Spinal cord (tissue), 10 donors: ENCODE measurements around the gene PREX1. TPM values are rescaled to one million over a fixed set of nuclear protein-coding genes. Genes with fewer than 3 reads are reported as not detected.

Experiments
- DNase-seq, 6 donors: peaks; one replicate each; pipeline versions ENCODE4 v3.0.0 to v3.0.0-alpha.2; 2013 to 2015; ENCODE audit warnings: low spot score in 6 of 6, low read depth in 4 of 6
- H3K27ac ChIP-seq: one replicate; pipeline ENCODE4 v1.5.1; 2013; ENCODE audit warnings: low read depth, low read length, control low read depth
- H3K27me3 ChIP-seq: one replicate; pipeline ENCODE4 v1.6.1; 2013; ENCODE audit warnings: low read length; ENCODE audit not compliant: control insufficient read depth, insufficient read depth
- H3K36me3 ChIP-seq: one replicate; pipeline ENCODE4 v1.6.1; 2013; ENCODE audit warnings: low read length; ENCODE audit not compliant: control insufficient read depth, insufficient read depth
- H3K4me1 ChIP-seq: one replicate; pipeline ENCODE4 v1.6.1; 2013; ENCODE audit warnings: low read length; ENCODE audit not compliant: control insufficient read depth, insufficient read depth
- H3K4me3 ChIP-seq: one replicate; pipeline ENCODE4 v1.5.1; 2013; ENCODE audit warnings: low read depth, low read length, control low read depth
- H3K9me3 ChIP-seq: one replicate; pipeline ENCODE4 v1.6.1; 2013; ENCODE audit warnings: low read length; ENCODE audit not compliant: control insufficient read depth, insufficient read depth
- WGBS: methylation state at CpG from one replicate; pipeline ENCODE4 v1.1.5; 2013; ENCODE audit warnings: missing lambda C conversion rate; ENCODE audit not compliant: insufficient coverage; 5-methylcytosine and 5-hydroxymethylcytosine counted together
- polyA plus RNA-seq, 2 donors: library from polyadenylated mRNA; unstranded; fragments of 120-200 nt; gene quantifications; one replicate each; pipeline ENCODE4 v1.2.1, GENCODE V29; 2013; ENCODE audit not compliant: insufficient read length in 2 of 2
- total RNA-seq, 2 donors: library from RNA; depleted of rRNA in 1 of 2; stranded (reverse); fragments of 120-200 nt in 1 of 2; fragments of >200 nt in 1 of 2; gene quantifications; one replicate each; pipeline versions ENCODE4 v1.2.3 to v1.2.4, GENCODE V29; 2013 to 2014
- donor health status: healthy.

PREX1 gene
- total and polyA plus RNA-seq, 4 donors, result 46.7 to 99.1 (median 72.9) TPM

DNA sequence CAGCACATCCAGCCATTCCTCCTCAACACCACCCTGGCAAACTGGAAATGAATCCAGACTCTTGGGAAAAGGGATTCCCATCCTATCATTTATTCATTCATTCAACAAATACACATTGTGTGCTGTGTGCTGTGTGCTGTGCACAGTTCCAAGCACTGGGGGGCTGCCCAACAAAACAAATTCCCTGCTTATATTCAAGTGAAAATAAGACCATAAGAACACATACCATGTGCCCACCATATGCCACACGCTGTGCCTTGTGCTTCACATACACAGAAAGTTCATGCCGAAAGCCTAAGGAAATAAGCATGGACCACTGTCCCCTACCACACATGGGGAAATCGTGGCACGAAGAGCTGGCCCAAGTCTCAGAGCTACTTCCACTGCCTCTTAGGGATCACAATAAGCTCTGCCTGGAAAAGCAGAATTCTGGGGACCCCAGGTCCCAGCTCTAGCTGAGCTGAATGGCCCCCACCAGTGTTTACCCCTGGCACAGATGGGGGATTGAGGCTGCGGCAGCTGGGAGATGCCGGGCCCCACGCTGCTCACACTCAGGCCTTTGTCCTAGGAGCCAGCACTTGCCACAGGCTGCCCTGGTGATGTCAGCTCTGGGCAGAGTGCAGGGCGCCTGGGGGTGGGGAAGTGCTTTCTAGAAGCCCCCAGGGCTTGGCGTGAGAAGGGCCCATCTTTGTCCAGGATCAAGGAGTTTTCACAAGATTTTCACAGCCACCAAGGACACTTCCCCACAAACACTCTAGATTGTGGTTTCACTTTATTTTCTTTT, 99.6 kb downstream of the PREX1 start:
- Histone ChIP-seq H3K27ac (peak overlapping the region; percentile 91), H3K36me3 (peaks cover 23% of the 10 kb centered on the region), H3K4me1 (peaks cover 82% of the 10 kb centered on the region), H3K9me3 (no peaks in the 10 kb centered on the region), H3K27me3 (no peaks in the 10 kb centered on the region), H3K4me3 (no peak overlapping the region)
- 36% methylated on average over 7 of the region's 9 CpGs for WGBS
- peak; percentile 36 to 90 (median 62) for DNase-seq

DNA sequence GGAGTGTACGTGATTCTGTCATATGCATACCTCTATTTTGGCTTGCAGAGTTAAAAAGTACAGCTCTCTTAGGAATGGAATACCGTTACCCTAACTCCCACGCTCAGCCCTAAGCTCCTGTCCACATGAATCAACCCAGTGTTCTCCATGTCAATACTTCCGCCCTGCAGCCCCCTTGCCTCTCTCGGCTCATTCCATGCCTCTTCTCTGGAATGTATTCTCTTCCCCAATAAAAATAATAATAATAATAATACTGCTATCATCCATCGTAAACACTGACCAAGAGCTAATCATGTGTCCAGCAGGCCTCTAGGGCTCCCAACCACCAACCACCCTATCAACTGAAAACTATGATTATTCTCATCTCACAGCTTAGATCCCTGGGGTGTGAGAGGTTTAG, 100.6 kb downstream of the PREX1 start:
- H3K4me1 ChIP-seq, result peaks cover 89% of the 10 kb centered on the region
- 64% methylated on average over 3 of the region's 6 CpGs for WGBS

DNA sequence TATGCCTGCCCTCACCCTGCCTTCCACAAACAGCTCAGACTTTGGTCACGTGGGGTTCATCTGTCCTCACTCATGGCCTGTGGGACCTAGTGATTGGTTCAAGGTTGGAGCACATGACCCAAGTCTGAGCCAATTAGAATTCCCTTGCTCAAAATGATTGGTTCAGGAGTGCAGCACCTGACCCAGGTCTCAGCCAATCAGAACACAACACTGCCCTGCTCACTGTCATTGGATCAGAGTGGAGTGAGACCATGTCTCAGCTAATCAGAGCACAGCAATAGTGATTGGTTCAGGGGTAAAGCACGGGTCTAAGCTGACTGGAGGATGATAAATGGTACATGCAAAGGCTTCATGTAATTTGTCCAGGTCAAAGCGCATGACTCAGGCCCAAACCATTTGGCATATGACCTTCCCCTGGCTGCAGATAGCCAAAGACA, 102.2 kb downstream of the PREX1 start:
- DNase-seq, result peak in 1 of 6 donors; percentile 23
- H3K4me1 ChIP-seq, result peaks cover 89% of the 10 kb centered on the region
- H3K36me3 ChIP-seq, result peaks cover 26% of the 10 kb centered on the region
- 69% methylated on average over 2 of the region's 3 CpGs for WGBS
- no peak overlapping the region for H3K27ac ChIP-seq
- H3K27me3 ChIP-seq, result no peaks in the 10 kb centered on the region
- H3K9me3 ChIP-seq, result no peaks in the 10 kb centered on the region
- H3K4me3 ChIP-seq, result no peak overlapping the region

More for the DNA sequence above, 100.6 kb downstream of the PREX1 start:
- no peak for DNase-seq
- peaks cover 27% of the 10 kb centered on the region for H3K36me3 ChIP-seq
- H3K27ac ChIP-seq, result peak overlapping the region; percentile 91
- no peaks in the 10 kb centered on the region for H3K9me3 ChIP-seq
- no peaks in the 10 kb centered on the region for H3K27me3 ChIP-seq
- H3K4me3 ChIP-seq, result no peak overlapping the region

DNA sequence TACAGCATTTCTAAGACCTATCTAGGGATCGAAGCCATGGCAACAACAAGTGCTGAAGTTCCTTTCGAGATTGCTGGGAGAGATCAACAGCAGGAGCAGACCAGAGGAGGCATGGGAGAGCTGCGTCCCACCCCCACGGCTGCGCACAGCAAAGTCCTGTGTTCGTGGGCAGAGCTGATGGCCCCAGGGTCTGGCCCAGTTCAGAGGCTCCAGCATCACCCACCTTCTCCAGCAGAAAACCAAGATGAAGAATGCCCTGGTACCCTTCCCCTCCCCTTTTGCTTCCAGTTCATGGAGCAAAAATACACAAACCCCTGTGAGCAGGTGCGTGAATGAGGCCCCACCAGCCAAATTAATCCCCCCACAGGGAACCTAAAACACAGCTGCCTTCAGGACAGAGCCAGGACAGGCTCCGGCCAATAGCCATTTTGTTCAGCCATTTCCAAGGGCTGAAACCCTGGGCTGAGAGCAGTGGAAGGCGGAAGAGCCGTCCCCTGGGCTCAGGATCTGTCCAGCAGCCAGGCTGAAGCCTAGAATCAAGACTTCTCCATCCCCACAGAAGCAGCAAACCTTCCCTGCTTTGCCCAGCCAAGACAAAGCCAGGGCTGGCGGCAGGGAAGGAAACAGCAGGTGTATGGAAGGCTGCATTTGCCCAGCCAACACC, 102.8 kb downstream of the PREX1 start:
- H3K4me1 ChIP-seq, result peaks cover 84% of the 10 kb centered on the region
- H3K27ac ChIP-seq, result no peak overlapping the region
- 74% methylated on average over 10 of the region's 11 CpGs for whole genome bisulfite sequencing

DNA sequence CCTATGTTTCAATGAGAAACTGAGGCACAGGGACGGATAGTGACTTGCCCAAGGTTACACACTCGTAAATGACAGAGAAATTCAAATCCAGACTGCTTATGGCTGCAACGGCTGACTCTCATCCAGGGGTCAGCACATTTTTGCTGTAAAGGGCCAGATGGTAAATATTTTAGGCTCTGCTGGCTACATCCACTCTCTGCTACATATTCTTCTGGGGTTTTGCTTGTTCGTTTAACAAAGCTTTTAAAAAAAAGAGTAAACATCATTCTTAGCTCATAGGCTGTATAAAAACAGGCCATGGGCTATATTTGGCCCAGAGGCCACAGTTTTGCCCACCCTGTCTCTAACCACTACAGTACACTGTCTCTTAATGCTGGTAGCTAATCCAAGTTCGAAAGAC, 103.4 kb downstream of the PREX1 start:
- WGBS, result 91% methylated on average over 3 of the region's 5 CpGs
- Histone ChIP-seq H3K4me3 (no peak overlapping the region), H3K27ac (peak overlapping the region; percentile 72), H3K9me3 (no peaks in the 10 kb centered on the region), H3K36me3 (peaks cover 33% of the 10 kb centered on the region), H3K27me3 (no peaks in the 10 kb centered on the region), H3K4me1 (peaks cover 77% of the 10 kb centered on the region)
- DNase-seq, result no peak

More for the DNA sequence above, 102.8 kb downstream of the PREX1 start:
- Histone ChIP-seq H3K27me3 (no peaks in the 10 kb centered on the region), H3K36me3 (peaks cover 28% of the 10 kb centered on the region), H3K9me3 (no peaks in the 10 kb centered on the region), H3K4me3 (no peak overlapping the region)
- DNase-seq, result peak in 1 of 6 donors; percentile 34

DNA sequence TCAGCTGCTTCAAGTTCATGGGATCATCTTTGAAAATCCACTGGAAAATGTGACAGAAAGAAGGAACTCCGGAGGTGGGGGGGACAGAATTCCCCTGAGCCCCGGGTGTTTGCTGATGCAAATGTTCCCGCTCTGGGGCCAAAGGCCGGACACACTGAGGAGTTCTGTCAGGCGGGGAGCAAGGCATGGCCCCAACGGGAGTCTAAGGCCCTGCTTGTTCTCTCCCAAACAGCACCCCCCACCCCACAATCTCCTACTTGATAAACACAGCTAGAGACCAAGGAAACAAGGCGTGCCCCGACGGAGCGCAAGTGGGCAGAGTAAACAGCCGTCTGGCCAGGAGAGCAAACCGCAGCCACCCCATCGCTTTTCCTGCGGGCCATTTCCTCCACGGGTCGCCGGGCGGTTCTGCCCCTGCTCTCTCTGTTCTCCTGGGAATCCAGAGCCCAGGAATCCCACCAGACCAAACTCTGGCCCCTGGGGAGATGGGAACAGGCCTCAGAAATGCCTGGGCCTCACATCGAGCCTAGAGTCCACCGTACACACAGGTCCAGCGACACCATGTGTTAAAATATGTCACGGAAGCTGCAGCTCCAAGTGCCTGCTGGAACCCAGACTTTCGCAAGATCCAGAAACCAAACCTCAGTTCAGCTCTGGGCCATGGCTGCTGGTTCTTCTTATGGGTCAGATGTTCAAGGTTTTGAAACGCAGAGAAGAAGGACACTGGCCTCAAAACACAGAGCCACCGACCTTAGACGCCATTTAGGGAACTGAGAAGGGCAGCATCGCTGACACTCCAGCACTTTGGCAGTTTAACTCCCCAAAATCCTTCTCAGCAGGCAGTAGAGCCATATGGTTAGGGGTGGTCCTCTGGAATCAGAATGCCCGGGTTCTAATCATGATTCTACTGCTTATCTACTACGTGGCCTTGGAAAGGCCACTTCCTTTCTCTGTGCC, 104.2 kb downstream of the PREX1 start:
- peaks cover 69% of the 10 kb centered on the region for H3K4me1 ChIP-seq
- peak overlapping the region; percentile 72 for H3K27ac ChIP-seq
- 45% methylated on average over 23 of the region's 29 CpGs for WGBS
- H3K27me3 ChIP-seq, result no peaks in the 10 kb centered on the region
- DNase-seq, result peak in 1 of 6 donors; percentile 45
- H3K9me3 ChIP-seq, result no peaks in the 10 kb centered on the region
- no peak overlapping the region for H3K4me3 ChIP-seq
- peaks cover 35% of the 10 kb centered on the region for H3K36me3 ChIP-seq

DNA sequence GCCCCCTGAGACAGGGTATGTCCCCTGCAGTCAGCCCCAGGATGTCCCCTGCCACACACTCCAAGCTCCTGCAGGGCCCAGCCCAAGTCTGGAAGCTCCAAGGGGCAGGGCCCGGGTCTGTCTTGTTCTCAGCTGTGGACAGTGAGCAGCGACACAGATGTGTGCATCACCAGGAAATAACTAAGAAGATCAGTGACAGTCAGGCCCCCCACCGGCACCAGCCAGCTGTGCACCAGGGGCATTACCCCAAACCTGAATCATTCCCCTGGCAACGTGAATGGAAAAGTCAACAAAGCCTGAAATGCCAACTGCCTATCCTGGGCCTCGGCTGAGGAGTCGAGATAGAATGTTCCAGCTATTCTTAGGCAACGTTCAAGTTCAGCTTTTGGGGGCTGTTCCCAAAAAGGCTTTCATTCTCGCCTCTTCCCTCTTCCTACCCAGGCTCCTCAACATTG, 105.0 kb downstream of the PREX1 start:
- Histone ChIP-seq H3K27me3 (no peaks in the 10 kb centered on the region), H3K36me3 (peaks cover 33% of the 10 kb centered on the region), H3K27ac (peak overlapping the region; percentile 72), H3K4me1 (peaks cover 61% of the 10 kb centered on the region), H3K4me3 (no peak overlapping the region), H3K9me3 (no peaks in the 10 kb centered on the region)
- WGBS, result 31% methylated on average over 7 of the region's 8 CpGs
- DNase-seq, result peak in 1 of 6 donors; percentile 48

DNA sequence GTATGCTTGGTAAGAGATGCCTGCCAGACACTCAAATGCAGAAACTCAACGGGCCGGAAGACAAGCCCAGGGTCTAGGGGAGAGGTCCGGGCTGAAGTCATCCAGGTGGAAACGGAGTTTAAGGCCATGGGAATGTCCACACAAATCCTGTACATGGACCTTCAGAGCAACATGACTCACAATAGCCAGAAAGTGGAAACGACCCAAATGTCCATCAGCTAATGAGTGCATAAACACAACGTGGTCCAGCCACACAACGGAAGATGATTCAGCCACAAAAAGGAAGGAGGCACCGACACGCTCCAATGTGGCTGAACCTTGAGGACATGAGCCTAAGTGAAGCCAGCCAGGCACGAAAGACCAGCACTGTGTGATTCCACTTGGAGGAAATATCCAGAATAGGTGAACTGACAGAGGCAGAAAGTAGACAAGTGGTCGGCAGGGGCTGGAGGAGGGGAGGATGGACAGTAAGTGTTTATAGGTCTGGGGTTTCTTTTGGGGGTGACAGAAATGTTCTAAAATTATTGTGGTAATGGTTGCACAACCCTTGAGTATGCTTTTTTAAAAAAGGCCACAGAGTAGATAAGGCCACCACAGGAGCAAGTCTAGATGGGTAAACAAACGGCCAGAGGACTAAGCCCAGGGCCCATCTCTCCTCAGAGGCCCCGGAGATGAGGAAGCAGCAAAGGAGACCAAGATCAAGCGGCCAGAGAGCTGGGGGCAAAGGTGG, 105.6 kb downstream of the PREX1 start:
- no peak overlapping the region for H3K4me3 ChIP-seq
- H3K36me3 ChIP-seq, result peaks cover 33% of the 10 kb centered on the region
- H3K4me1 ChIP-seq, result peaks cover 57% of the 10 kb centered on the region
- H3K27ac ChIP-seq, result peak overlapping the region; percentile 72
- WGBS, result 78% methylated on average over 14 of the region's 14 CpGs
- no peaks in the 10 kb centered on the region for H3K27me3 ChIP-seq
- H3K9me3 ChIP-seq, result no peaks in the 10 kb centered on the region
- no peak for DNase-seq
